H1 (cell line): ENCODE results near the gene PCSK9. TPM values are rescaled to one million over a fixed set of nuclear protein-coding genes. Genes with fewer than 3 reads are reported as not detected.

Experiments used
- ASH2L ChIP-seq: fragments of 200-600, 300-600 bp; sonication (generic); IDR thresholded peaks from one replicate; pipeline ENCODE4 v1.7.1; 2017; ENCODE audit warnings: low read length
- ATF3 ChIP-seq: IDR thresholded peaks from 2 replicates; pipeline ENCODE4 v1.6.1; 2011; ENCODE audit warnings: low read depth, mild to moderate bottlenecking, low read length; ENCODE audit not compliant: insufficient read depth
- CBX8 ChIP-seq: fragments of 300-800, 300-1000 bp; sonication (generic); IDR thresholded peaks from 2 replicates; pipeline ENCODE4 v1.7.1; 2016; ENCODE audit warnings: low read depth, low read length, borderline replicate concordance
- FOSL1 ChIP-seq: IDR thresholded peaks from 2 replicates; pipeline ENCODE4 v1.6.1; 2011; ENCODE audit warnings: mild to moderate bottlenecking, low read depth, low read length, moderate library complexity; ENCODE audit not compliant: insufficient read depth
- HDAC6 ChIP-seq: IDR thresholded peaks from one replicate; pipeline ENCODE4 v1.7.1; 2012; ENCODE audit warnings: low read depth, mild to moderate bottlenecking, inconsistent platforms, low read length, moderate library complexity
- JUND ChIP-seq: IDR thresholded peaks from 2 replicates; pipeline ENCODE4 v1.6.1; 2011; ENCODE audit warnings: mild to moderate bottlenecking, improper control_type of control experiment, low read length
- MAFK ChIP-seq: IDR thresholded peaks from 2 replicates; pipeline ENCODE4 v1.6.1; 2012; ENCODE audit warnings: low read depth, mild to moderate bottlenecking, improper control_type of control experiment, low read length
- POLR2A ChIP-seq, 2 experiments: IDR thresholded peaks; 1 replicate in 1 of 2; 2 replicates in 1 of 2; pipeline ENCODE4 v1.6.1; 2011; ENCODE audit warnings: low read depth in 2 of 2, low read length in 2 of 2, mild to moderate bottlenecking in 2 of 2; ENCODE audit errors: control extremely low read depth in 1 of 2
- SIRT6 ChIP-seq: IDR thresholded peaks from one replicate; pipeline ENCODE4 v1.7.1; 2012; ENCODE audit warnings: low read length, inconsistent platforms
- SUZ12 ChIP-seq: fragments of 200-600 bp; sonication (generic); IDR thresholded peaks from 2 replicates; pipeline ENCODE4 v1.6.1; 2012; ENCODE audit warnings: mild to moderate bottlenecking, inconsistent platforms, low read length, moderate library complexity, mixed read lengths
- TBP ChIP-seq: IDR thresholded peaks from 2 replicates; pipeline ENCODE4 v1.6.1; 2011; ENCODE audit warnings: low read depth, low read length, improper control_type of control experiment
- polyA plus RNA-seq, 7 experiments: library from polyadenylated mRNA; depleted of rRNA in 3 of 7; stranded (reverse) in 5 of 7; unstranded in 2 of 7; fragments of >200 nt in 5 of 7; fragments of 200-250 nt in 2 of 7; gene quantifications; 1 replicate in 5 of 7; 2 replicates in 1 of 7; 4 replicates in 1 of 7; pipeline versions ENCODE4 v1.2.1 to v1.2.3, GENCODE V29; 2011 to 2013; ENCODE audit warnings: missing spikeins in 2 of 7, mixed read lengths in 2 of 7
- total RNA-seq: library from RNA; stranded (reverse); fragmentation: NEBNext Ultra II Directional; extraction: Animal tissue kit (Norgen Biotek cat#: 25700); gene quantifications from 2 replicates; pipeline ENCODE4 v1.2.1, GENCODE V29; 2021
- TF ChIP-seq, protein P1 (sequence below): fragments of 300-600 bp; sonication (generic); IDR thresholded peaks from 2 replicates; pipeline ENCODE4 v1.7.1; 2012; ENCODE audit warnings: low read length, moderate library complexity, mild to moderate bottlenecking, inconsistent platforms; ENCODE audit not compliant: insufficient replicate concordance

The PCSK9 gene
- total and polyA plus RNA-seq, 2 of the 8 experiments (the other 6 are each of a cell fraction or from before 2014, with no cell fraction given) = 22.3 to 32.3 TPM

DNA sequence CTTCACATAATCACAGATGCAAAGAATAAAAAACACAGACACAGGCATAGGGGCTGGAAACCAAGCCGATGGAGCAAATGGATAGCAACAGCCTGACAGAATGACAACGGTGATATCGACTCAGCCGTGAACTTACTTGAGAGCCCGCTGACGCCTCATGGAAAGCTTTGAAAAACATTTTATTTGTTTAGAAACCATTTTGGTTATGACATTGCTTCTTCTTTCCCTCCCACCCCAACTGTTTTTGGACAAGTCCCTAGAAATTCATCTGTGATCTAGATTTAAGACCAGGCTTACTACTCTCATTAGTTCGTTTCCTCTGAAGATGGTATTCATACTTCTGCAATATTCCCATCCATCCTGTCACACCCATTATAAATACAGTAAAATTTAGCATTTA is 44.9 kb downstream of the PCSK9 start (continued):
- TF ChIP-seq, protein P1, sequence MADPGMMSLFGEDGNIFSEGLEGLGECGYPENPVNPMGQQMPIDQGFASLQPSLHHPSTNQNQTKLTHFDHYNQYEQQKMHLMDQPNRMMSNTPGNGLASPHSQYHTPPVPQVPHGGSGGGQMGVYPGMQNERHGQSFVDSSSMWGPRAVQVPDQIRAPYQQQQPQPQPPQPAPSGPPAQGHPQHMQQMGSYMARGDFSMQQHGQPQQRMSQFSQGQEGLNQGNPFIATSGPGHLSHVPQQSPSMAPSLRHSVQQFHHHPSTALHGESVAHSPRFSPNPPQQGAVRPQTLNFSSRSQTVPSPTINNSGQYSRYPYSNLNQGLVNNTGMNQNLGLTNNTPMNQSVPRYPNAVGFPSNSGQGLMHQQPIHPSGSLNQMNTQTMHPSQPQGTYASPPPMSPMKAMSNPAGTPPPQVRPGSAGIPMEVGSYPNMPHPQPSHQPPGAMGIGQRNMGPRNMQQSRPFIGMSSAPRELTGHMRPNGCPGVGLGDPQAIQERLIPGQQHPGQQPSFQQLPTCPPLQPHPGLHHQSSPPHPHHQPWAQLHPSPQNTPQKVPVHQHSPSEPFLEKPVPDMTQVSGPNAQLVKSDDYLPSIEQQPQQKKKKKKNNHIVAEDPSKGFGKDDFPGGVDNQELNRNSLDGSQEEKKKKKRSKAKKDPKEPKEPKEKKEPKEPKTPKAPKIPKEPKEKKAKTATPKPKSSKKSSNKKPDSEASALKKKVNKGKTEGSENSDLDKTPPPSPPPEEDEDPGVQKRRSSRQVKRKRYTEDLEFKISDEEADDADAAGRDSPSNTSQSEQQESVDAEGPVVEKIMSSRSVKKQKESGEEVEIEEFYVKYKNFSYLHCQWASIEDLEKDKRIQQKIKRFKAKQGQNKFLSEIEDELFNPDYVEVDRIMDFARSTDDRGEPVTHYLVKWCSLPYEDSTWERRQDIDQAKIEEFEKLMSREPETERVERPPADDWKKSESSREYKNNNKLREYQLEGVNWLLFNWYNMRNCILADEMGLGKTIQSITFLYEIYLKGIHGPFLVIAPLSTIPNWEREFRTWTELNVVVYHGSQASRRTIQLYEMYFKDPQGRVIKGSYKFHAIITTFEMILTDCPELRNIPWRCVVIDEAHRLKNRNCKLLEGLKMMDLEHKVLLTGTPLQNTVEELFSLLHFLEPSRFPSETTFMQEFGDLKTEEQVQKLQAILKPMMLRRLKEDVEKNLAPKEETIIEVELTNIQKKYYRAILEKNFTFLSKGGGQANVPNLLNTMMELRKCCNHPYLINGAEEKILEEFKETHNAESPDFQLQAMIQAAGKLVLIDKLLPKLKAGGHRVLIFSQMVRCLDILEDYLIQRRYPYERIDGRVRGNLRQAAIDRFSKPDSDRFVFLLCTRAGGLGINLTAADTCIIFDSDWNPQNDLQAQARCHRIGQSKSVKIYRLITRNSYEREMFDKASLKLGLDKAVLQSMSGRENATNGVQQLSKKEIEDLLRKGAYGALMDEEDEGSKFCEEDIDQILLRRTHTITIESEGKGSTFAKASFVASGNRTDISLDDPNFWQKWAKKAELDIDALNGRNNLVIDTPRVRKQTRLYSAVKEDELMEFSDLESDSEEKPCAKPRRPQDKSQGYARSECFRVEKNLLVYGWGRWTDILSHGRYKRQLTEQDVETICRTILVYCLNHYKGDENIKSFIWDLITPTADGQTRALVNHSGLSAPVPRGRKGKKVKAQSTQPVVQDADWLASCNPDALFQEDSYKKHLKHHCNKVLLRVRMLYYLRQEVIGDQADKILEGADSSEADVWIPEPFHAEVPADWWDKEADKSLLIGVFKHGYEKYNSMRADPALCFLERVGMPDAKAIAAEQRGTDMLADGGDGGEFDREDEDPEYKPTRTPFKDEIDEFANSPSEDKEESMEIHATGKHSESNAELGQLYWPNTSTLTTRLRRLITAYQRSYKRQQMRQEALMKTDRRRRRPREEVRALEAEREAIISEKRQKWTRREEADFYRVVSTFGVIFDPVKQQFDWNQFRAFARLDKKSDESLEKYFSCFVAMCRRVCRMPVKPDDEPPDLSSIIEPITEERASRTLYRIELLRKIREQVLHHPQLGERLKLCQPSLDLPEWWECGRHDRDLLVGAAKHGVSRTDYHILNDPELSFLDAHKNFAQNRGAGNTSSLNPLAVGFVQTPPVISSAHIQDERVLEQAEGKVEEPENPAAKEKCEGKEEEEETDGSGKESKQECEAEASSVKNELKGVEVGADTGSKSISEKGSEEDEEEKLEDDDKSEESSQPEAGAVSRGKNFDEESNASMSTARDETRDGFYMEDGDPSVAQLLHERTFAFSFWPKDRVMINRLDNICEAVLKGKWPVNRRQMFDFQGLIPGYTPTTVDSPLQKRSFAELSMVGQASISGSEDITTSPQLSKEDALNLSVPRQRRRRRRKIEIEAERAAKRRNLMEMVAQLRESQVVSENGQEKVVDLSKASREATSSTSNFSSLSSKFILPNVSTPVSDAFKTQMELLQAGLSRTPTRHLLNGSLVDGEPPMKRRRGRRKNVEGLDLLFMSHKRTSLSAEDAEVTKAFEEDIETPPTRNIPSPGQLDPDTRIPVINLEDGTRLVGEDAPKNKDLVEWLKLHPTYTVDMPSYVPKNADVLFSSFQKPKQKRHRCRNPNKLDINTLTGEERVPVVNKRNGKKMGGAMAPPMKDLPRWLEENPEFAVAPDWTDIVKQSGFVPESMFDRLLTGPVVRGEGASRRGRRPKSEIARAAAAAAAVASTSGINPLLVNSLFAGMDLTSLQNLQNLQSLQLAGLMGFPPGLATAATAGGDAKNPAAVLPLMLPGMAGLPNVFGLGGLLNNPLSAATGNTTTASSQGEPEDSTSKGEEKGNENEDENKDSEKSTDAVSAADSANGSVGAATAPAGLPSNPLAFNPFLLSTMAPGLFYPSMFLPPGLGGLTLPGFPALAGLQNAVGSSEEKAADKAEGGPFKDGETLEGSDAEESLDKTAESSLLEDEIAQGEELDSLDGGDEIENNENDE = no peak
- TF ChIP-seq CBX8 (no peak), FOSL1 (no peak), ASH2L (no peak), MAFK (no peak), JUND (no peak), SUZ12 (no peak), TBP (no peak), POLR2A (IDR thresholded peaks at IDR 0.05; ENCODE audit: control extremely low read depth in 1 of 2, low read depth in 2 of 2, low read length in 2 of 2) (no peak), SIRT6 (no peak), HDAC6 (no peak), ATF3 (no peak)
